ENCODE results near the gene DENND1A. TPM values are rescaled to one million over a fixed set of nuclear protein-coding genes. Genes with fewer than 3 reads are reported as not detected.

Gene DENND1A
- total and polyA plus RNA-seq, 2 experiments from 2014 or later: 13.1 to 28.7 TPM

DNA sequence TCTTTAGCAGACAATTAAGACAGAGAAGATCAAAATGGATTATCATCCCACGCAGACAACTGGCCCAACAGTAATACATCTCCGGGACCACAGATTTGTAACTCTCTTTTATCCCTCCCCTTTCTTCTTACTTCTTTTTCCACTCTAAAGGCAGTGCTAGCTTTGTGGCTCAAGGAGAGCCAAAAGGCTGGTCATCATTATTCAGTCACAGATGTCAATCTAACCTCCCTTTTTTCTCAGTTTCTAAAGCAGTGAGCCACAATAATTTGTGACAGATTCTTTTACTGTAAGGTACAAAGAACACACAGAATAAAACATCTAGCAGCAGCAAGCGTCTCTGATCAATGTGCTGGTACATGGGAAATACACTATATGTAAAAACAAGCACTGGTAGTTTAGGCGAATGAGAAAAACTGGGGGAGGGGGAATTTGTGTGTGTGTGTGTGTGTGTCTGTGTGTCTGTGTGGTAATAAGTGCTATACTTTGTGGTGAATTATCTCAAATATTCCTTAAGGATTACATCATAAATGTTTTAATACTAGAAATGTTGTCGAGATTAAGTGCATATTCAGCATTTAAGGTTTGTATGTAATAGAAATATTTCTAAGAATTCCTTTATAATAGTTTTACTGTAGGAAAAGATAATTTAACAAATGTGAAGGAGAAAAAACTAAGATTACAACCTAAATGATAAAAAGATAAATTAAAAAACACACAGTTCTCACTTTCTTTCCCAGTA, 140.2 kb downstream of the DENND1A start:
- H3K9me3 Mint-ChIP-seq: no peaks in the 10 kb centered on the region
- H2AFZ ChIP-seq: no peak overlapping the region
- H3K79me2 ChIP-seq (replicated peaks; ENCODE audit: insufficient read depth): peaks cover 2% of the 10 kb centered on the region
- ATAC-seq (no peak), DNase-seq (ENCODE audit: low spot score) (no peak)
- H3K36me3 Mint-ChIP-seq (ENCODE audit: low read depth): no peaks in the 10 kb centered on the region
- peaks cover 7% of the 10 kb centered on the region; the same call in 2 of the 3 replicates for H3K4me1 Mint-ChIP-seq
- no peaks in the 10 kb centered on the region for H3K4me1 ChIP-seq (ENCODE audit: insufficient read depth)
- H3F3A ChIP-seq (replicated peaks; ENCODE audit: low read depth): no peaks in the 10 kb centered on the region
- H3K4me3 Mint-ChIP-seq: no peak overlapping the region
- no peaks in the 10 kb centered on the region for H3K9me2 ChIP-seq (ENCODE audit: insufficient read depth)
- no peak for TF ChIP-seq EZH2 (IDR thresholded peaks at IDR 0.05; ENCODE audit: low read depth, unreplicated experiment)
- no peak for TF ChIP-seq STAT1 (IDR thresholded peaks at IDR 0.05; ENCODE audit: unreplicated experiment)
- TF ChIP-seq ZNF331 (CRISPR knock-in tag; IDR thresholded peaks at IDR 0.05; ENCODE audit: low read depth): no peak
- no peak for TF ChIP-seq EZH2phosphoT487 (IDR thresholded peaks at IDR 0.05; ENCODE audit: unreplicated experiment)
- TF ChIP-seq, protein P1, sequence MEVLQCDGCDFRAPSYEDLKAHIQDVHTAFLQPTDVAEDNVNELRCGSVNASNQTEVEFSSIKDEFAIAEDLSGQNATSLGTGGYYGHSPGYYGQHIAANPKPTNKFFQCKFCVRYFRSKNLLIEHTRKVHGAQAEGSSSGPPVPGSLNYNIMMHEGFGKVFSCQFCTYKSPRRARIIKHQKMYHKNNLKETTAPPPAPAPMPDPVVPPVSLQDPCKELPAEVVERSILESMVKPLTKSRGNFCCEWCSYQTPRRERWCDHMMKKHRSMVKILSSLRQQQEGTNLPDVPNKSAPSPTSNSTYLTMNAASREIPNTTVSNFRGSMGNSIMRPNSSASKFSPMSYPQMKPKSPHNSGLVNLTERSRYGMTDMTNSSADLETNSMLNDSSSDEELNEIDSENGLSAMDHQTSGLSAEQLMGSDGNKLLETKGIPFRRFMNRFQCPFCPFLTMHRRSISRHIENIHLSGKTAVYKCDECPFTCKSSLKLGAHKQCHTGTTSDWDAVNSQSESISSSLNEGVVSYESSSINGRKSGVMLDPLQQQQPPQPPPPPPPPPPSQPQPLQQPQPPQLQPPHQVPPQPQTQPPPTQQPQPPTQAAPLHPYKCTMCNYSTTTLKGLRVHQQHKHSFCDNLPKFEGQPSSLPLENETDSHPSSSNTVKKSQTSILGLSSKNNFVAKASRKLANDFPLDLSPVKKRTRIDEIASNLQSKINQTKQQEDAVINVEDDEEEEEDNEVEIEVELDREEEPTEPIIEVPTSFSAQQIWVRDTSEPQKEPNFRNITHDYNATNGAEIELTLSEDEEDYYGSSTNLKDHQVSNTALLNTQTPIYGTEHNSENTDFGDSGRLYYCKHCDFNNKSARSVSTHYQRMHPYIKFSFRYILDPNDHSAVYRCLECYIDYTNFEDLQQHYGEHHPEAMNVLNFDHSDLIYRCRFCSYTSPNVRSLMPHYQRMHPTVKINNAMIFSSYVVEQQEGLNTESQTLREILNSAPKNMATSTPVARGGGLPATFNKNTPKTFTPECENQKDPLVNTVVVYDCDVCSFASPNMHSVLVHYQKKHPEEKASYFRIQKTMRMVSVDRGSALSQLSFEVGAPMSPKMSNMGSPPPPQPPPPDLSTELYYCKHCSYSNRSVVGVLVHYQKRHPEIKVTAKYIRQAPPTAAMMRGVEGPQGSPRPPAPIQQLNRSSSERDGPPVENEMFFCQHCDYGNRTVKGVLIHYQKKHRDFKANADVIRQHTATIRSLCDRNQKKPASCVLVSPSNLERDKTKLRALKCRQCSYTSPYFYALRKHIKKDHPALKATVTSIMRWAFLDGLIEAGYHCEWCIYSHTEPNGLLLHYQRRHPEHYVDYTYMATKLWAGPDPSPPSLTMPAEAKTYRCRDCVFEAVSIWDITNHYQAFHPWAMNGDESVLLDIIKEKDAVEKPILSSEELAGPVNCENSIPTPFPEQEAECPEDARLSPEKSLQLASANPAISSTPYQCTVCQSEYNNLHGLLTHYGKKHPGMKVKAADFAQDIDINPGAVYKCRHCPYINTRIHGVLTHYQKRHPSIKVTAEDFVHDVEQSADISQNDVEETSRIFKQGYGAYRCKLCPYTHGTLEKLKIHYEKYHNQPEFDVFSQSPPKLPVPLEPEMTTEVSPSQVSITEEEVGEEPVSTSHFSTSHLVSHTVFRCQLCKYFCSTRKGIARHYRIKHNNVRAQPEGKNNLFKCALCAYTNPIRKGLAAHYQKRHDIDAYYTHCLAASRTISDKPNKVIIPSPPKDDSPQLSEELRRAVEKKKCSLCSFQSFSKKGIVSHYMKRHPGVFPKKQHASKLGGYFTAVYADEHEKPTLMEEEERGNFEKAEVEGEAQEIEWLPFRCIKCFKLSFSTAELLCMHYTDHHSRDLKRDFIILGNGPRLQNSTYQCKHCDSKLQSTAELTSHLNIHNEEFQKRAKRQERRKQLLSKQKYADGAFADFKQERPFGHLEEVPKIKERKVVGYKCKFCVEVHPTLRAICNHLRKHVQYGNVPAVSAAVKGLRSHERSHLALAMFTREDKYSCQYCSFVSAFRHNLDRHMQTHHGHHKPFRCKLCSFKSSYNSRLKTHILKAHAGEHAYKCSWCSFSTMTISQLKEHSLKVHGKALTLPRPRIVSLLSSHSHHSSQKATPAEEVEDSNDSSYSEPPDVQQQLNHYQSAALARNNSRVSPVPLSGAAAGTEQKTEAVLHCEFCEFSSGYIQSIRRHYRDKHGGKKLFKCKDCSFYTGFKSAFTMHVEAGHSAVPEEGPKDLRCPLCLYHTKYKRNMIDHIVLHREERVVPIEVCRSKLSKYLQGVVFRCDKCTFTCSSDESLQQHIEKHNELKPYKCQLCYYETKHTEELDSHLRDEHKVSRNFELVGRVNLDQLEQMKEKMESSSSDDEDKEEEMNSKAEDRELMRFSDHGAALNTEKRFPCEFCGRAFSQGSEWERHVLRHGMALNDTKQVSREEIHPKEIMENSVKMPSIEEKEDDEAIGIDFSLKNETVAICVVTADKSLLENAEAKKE (CRISPR knock-in tag; IDR thresholded peaks at IDR 0.05): no peak
- TF ChIP-seq JUNB (IDR thresholded peaks at IDR 0.05; ENCODE audit: unreplicated experiment): no peak
- TF ChIP-seq, protein P2, sequence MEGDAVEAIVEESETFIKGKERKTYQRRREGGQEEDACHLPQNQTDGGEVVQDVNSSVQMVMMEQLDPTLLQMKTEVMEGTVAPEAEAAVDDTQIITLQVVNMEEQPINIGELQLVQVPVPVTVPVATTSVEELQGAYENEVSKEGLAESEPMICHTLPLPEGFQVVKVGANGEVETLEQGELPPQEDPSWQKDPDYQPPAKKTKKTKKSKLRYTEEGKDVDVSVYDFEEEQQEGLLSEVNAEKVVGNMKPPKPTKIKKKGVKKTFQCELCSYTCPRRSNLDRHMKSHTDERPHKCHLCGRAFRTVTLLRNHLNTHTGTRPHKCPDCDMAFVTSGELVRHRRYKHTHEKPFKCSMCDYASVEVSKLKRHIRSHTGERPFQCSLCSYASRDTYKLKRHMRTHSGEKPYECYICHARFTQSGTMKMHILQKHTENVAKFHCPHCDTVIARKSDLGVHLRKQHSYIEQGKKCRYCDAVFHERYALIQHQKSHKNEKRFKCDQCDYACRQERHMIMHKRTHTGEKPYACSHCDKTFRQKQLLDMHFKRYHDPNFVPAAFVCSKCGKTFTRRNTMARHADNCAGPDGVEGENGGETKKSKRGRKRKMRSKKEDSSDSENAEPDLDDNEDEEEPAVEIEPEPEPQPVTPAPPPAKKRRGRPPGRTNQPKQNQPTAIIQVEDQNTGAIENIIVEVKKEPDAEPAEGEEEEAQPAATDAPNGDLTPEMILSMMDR (conservative IDR thresholded peaks at IDR 0.05; ENCODE audit: low read depth in 2 of 2): no peak
- TF ChIP-seq, protein P3, sequence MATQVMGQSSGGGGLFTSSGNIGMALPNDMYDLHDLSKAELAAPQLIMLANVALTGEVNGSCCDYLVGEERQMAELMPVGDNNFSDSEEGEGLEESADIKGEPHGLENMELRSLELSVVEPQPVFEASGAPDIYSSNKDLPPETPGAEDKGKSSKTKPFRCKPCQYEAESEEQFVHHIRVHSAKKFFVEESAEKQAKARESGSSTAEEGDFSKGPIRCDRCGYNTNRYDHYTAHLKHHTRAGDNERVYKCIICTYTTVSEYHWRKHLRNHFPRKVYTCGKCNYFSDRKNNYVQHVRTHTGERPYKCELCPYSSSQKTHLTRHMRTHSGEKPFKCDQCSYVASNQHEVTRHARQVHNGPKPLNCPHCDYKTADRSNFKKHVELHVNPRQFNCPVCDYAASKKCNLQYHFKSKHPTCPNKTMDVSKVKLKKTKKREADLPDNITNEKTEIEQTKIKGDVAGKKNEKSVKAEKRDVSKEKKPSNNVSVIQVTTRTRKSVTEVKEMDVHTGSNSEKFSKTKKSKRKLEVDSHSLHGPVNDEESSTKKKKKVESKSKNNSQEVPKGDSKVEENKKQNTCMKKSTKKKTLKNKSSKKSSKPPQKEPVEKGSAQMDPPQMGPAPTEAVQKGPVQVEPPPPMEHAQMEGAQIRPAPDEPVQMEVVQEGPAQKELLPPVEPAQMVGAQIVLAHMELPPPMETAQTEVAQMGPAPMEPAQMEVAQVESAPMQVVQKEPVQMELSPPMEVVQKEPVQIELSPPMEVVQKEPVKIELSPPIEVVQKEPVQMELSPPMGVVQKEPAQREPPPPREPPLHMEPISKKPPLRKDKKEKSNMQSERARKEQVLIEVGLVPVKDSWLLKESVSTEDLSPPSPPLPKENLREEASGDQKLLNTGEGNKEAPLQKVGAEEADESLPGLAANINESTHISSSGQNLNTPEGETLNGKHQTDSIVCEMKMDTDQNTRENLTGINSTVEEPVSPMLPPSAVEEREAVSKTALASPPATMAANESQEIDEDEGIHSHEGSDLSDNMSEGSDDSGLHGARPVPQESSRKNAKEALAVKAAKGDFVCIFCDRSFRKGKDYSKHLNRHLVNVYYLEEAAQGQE (IDR thresholded peaks at IDR 0.05; ENCODE audit: unreplicated experiment): no peak
- no peak for TF ChIP-seq POLR2AphosphoS5 (IDR thresholded peaks at IDR 0.05; ENCODE audit: low read depth)
- TF ChIP-seq NANOG (IDR thresholded peaks at IDR 0.05; ENCODE audit: borderline replicate concordance): no peak
- no peak for TF ChIP-seq ZNF114 (CRISPR knock-in tag; IDR thresholded peaks at IDR 0.05)
- no peaks in the 10 kb centered on the region for H3K36me3 ChIP-seq (ENCODE audit: insufficient read depth)
- H3K27me3 ChIP-seq (ENCODE audit: insufficient read depth): no peaks in the 10 kb centered on the region
- H4K20me1 ChIP-seq (replicated peaks; ENCODE audit: insufficient read depth): no peaks in the 10 kb centered on the region; the same call in 1 of the 2 replicates
- H3K27ac Mint-ChIP-seq: 0 out of 2 replicates have a peak overlapping the region, but pooled peaks have one; percentile 1
- H3K27ac ChIP-seq (ENCODE audit: low read depth): no peak overlapping the region
- no peaks in the 10 kb centered on the region for H3K27me3 Mint-ChIP-seq (ENCODE audit: insufficient read depth, low read depth, poor library complexity)
- H3K4me2 ChIP-seq: no peak overlapping the region
- H3K4me3 ChIP-seq: no peak overlapping the region
